HepG2 (cell line): ENCODE results near the gene ZNF343. TPM values are rescaled to one million over a fixed set of nuclear protein-coding genes. Genes with fewer than 3 reads are reported as not detected.
A peak's percentile ranks its signal among the peaks of the same experiment; 100 is the strongest.

Experiments used
- CREBL2 ChIP-seq: sonication (generic); formaldehyde crosslinking; IDR thresholded peaks from 2 replicates; pipeline ENCODE4 v1.8.1; 2023; ENCODE audit warnings: missing genetic modification reagents, mild to moderate bottlenecking, borderline replicate concordance
- DRAP1 ChIP-seq: IDR thresholded peaks from 2 replicates; pipeline ENCODE4 v1.6.1; 2016; ENCODE audit warnings: missing genetic modification reagents, missing compliant biosample characterization
- E2F5 ChIP-seq: sonication (generic); formaldehyde crosslinking; conservative IDR thresholded peaks from 2 replicates; pipeline ENCODE4 v1.4.0; 2020; ENCODE audit warnings: missing genetic modification reagents
- HNF1B ChIP-seq: sonication (generic); formaldehyde crosslinking; IDR thresholded peaks from 2 replicates; pipeline ENCODE4 v1.5.1; 2020; ENCODE audit warnings: mild to moderate bottlenecking, moderate library complexity, missing genetic modification reagents
- HNRNPUL1 ChIP-seq: fragments of 200-400 bp; formaldehyde crosslinking; IDR thresholded peaks from 2 replicates; pipeline ENCODE4 v1.6.1; 2017; ENCODE audit warnings: low read depth, mild to moderate bottlenecking, low read length, moderate library complexity
- MEF2D ChIP-seq: sonication (generic); formaldehyde crosslinking; IDR thresholded peaks from 2 replicates; pipeline ENCODE4 v1.5.1; 2020; ENCODE audit warnings: mild to moderate bottlenecking, missing genetic modification reagents
- RORA ChIP-seq: sonication (generic); formaldehyde crosslinking; IDR thresholded peaks from 2 replicates; pipeline ENCODE4 v1.5.0; 2020; ENCODE audit warnings: mild to moderate bottlenecking, missing genetic modification reagents, moderate library complexity
- SOX13 ChIP-seq, 3 experiments: fragments of 450-650 bp in 1 of 3; sonication (generic) in 1 of 3; formaldehyde crosslinking in 1 of 3; IDR thresholded peaks in 2 of 3; conservative IDR thresholded peaks in 1 of 3; 2 replicates each; pipeline versions ENCODE4 v1.5.0 to v1.6.1; 2016 to 2020; ENCODE audit warnings: antibody characterized with exemption in 1 of 3, mild to moderate bottlenecking in 1 of 3, missing compliant biosample characterization in 1 of 3, missing genetic modification reagents in 1 of 3, moderate library complexity in 1 of 3
- TFDP1 ChIP-seq: IDR thresholded peaks from 2 replicates; pipeline ENCODE4 v1.6.1; 2016; ENCODE audit warnings: missing compliant biosample characterization, missing genetic modification reagents, borderline replicate concordance
- ZNF205 ChIP-seq: IDR thresholded peaks from 2 replicates; pipeline ENCODE4 v1.6.1; 2018; ENCODE audit warnings: missing biosample characterization, missing genetic modification reagents
- ZNF224 ChIP-seq: sonication (generic); formaldehyde crosslinking; IDR thresholded peaks from 2 replicates; pipeline ENCODE4 v1.5.0; 2020; ENCODE audit warnings: mild to moderate bottlenecking, missing genetic modification reagents
- ZNF460 ChIP-seq: sonication (generic); formaldehyde crosslinking; IDR thresholded peaks from 2 replicates; pipeline ENCODE4 v1.5.1; 2020; ENCODE audit warnings: missing genetic modification reagents, mild to moderate bottlenecking, borderline replicate concordance
- ZNF510 ChIP-seq: sonication (generic); formaldehyde crosslinking; IDR thresholded peaks from 2 replicates; pipeline ENCODE4 v1.4.0; 2020; ENCODE audit warnings: low read depth, mild to moderate bottlenecking, missing genetic modification reagents
- ZNF788 ChIP-seq: sonication (generic); formaldehyde crosslinking; IDR thresholded peaks from 2 replicates; pipeline ENCODE4 v1.5.0; 2020; ENCODE audit warnings: mild to moderate bottlenecking, missing genetic modification reagents, borderline replicate concordance
- polyA plus RNA-seq, 8 experiments: library from polyadenylated mRNA; depleted of rRNA in 3 of 8; stranded (reverse) in 7 of 8; unstranded in 1 of 8; fragments of >200 nt; fragmentation: Illumina TruSeq in 4 of 8; extraction: Trizol in 4 of 8; gene quantifications; 2 replicates each; pipeline versions ENCODE4 v1.2.1 to v1.2.3, GENCODE V29; 2011 to 2016; ENCODE audit warnings: low read depth in 4 of 8, missing spikeins in 1 of 8, mixed read lengths in 1 of 8; ENCODE audit not compliant: insufficient read depth in 1 of 8
- total RNA-seq, 5 experiments: library from RNA; depleted of rRNA; stranded (reverse); fragments of >200 nt; fragmentation: Illumina TruSeq; extraction: Trizol; gene quantifications; 2 replicates each; pipeline ENCODE4 v1.2.3, GENCODE V29; 2016; ENCODE audit warnings: low read depth in 1 of 5

Gene ZNF343
- total and polyA plus RNA-seq, 2 of the 13 experiments (the other 11 are each of a cell fraction or from before 2014, with no cell fraction given): 16.4 to 22.1 TPM

GRCh38 chr20:2509794-2510193 lies 1.1 kb upstream of the ZNF343 start (continued):
- TF ChIP-seq E2F5 (no peak), ZNF788 (CRISPR knock-in tag) (no peak), ZNF224 (no peak), CREBL2 (CRISPR knock-in tag) (no peak), TFDP1 (CRISPR knock-in tag) (no peak), MEF2D (no peak), ZNF460 (no peak), RORA (CRISPR knock-in tag) (0 out of 2 replicates have a peak, but pooled peaks have one; percentile 17), HNRNPUL1 (no peak), ZNF510 (CRISPR knock-in tag) (no peak), HNF1B (CRISPR knock-in tag) (no peak), ZNF205 (CRISPR knock-in tag) (no peak), SOX13 (IDR thresholded peaks at IDR 0.05) (no peak), SOX13 (CRISPR knock-in tag; conservative IDR thresholded peaks at IDR 0.05 in 1 of 2, IDR thresholded peaks at IDR 0.05 in 1 of 2) (0 out of 4 replicates have a peak, but pooled peaks of 1 of the 2 experiments have one; percentile 12), DRAP1 (CRISPR knock-in tag) (no peak)
- TF ChIP-seq, all 625 proteins: peak for 17
